SJCRH30 (cell line): ENCODE data around the gene CEP85L. TPM values are rescaled to one million over a fixed set of nuclear protein-coding genes. Genes with fewer than 3 reads are reported as not detected.
"Not testable (repeated sequence)": the region's sequence is repeated elsewhere in the genome, so short reads cannot be mapped to it uniquely, and the experiment has no call there.

Source experiments
- DNase-seq, 2 experiments: peaks; one replicate each; pipeline ENCODE4 v3.0.0-alpha.2; 2015 to 2020
- H3K27ac ChIP-seq: fragments of 250-450 bp; sonication (Bioruptor Pico); 2 replicates; pipeline ENCODE4 v1.5.1; 2020; ENCODE audit warnings: mild to moderate bottlenecking, moderate library complexity
- H3K27me3 ChIP-seq: fragments of 250-450 bp; sonication (Bioruptor Pico); 2 replicates; pipeline ENCODE4 v1.5.1; 2020; ENCODE audit warnings: mild to moderate bottlenecking, moderate library complexity
- H3K36me3 ChIP-seq: fragments of 250-450 bp; sonication (Bioruptor Pico); 2 replicates; pipeline ENCODE4 v1.5.1; 2020; ENCODE audit warnings: mild to moderate bottlenecking, moderate library complexity
- H3K4me1 ChIP-seq: fragments of 250-450 bp; sonication (Bioruptor Pico); 2 replicates; pipeline ENCODE4 v1.5.1; 2020; ENCODE audit warnings: mild to moderate bottlenecking, moderate library complexity
- H3K4me3 ChIP-seq: fragments of 250-450 bp; sonication (Bioruptor Pico); 2 replicates; pipeline ENCODE4 v1.5.1; 2020; ENCODE audit warnings: mild to moderate bottlenecking, moderate library complexity
- H3K9me3 ChIP-seq: fragments of 250-450 bp; sonication (Bioruptor Pico); replicated peaks from 2 replicates; pipeline ENCODE4 v1.5.1; 2020; ENCODE audit warnings: mild to moderate bottlenecking, moderate library complexity
- total RNA-seq: library from RNA; depleted of rRNA; stranded (reverse); fragments of >200 nt; shearing (Covaris generic); gene quantifications from 2 replicates; pipeline ENCODE4 v1.2.3, GENCODE V29; 2014; rRNA removed

Gene CEP85L
- total RNA-seq, 1 experiment from 2014 or later = 15.7 TPM

GRCh38 chr6:118468682-118469465 lies 182.5 kb downstream of the CEP85L start:
- Histone ChIP-seq H3K27ac (no peak overlapping the region), H3K9me3 (no peaks in the 10 kb centered on the region), H3K36me3 (peaks cover 27% of the 10 kb centered on the region), H3K27me3 (no peaks in the 10 kb centered on the region), H3K4me1 (no peaks in the 10 kb centered on the region), H3K4me3 (no peak overlapping the region)
- no peak for DNase-seq

- H3K27me3 ChIP-seq = no peaks in the 10 kb centered on the region
- H3K36me3 ChIP-seq = peaks cover 31% of the 10 kb centered on the region
- H3K4me1 ChIP-seq = no peaks in the 10 kb centered on the region
- no peak overlapping the region for H3K27ac ChIP-seq
- no peak for DNase-seq
- no peaks in the 10 kb centered on the region for H3K9me3 ChIP-seq
- H3K4me3 ChIP-seq = no peak overlapping the region
Observed at GRCh38 chr6:118467181-118467580, 184.2 kb downstream of the CEP85L start.

- DNase-seq = no peak
- H3K36me3 ChIP-seq = peaks cover 31% of the 10 kb centered on the region
- no peaks in the 10 kb centered on the region for H3K27me3 ChIP-seq
- no peaks in the 10 kb centered on the region for H3K9me3 ChIP-seq
- no peak overlapping the region for H3K27ac ChIP-seq
- H3K4me1 ChIP-seq = no peaks in the 10 kb centered on the region
- no peak overlapping the region for H3K4me3 ChIP-seq
Observed at GRCh38 chr6:118464620-118465019, 186.8 kb downstream of the CEP85L start.

GRCh38 chr6:118460958-118461470 lies 190.4 kb downstream of the CEP85L start:
- Histone ChIP-seq H3K4me1 (no peaks in the 10 kb centered on the region), H3K27me3 (no peaks in the 10 kb centered on the region), H3K36me3 (peaks cover 19% of the 10 kb centered on the region), H3K4me3 (no peak overlapping the region), H3K27ac (no peak overlapping the region), H3K9me3 (no peaks in the 10 kb centered on the region)
- no peak for DNase-seq

- Histone ChIP-seq H3K9me3 (peaks cover 2% of the 10 kb centered on the region; the same call in 1 of the 2 replicates), H3K27me3 (no peaks in the 10 kb centered on the region), H3K36me3 (no peaks in the 10 kb centered on the region), H3K4me1 (no peaks in the 10 kb centered on the region), H3K27ac (no peak overlapping the region), H3K4me3 (no peak overlapping the region)
- DNase-seq = no peak
Observed at GRCh38 chr6:118456982-118457381, 194.4 kb downstream of the CEP85L start.

- H3K27ac ChIP-seq = no peak overlapping the region
- H3K27me3 ChIP-seq = no peaks in the 10 kb centered on the region
- no peaks in the 10 kb centered on the region for H3K4me1 ChIP-seq
- H3K4me3 ChIP-seq = no peak overlapping the region
- no peak for DNase-seq
- no peaks in the 10 kb centered on the region for H3K36me3 ChIP-seq
- H3K9me3 ChIP-seq = peaks cover 12% of the 10 kb centered on the region; the same call in 1 of the 2 replicates
Observed at GRCh38 chr6:118451839-118452238, 199.6 kb downstream of the CEP85L start.

GRCh38 chr6:118444796-118445195 lies 206.6 kb downstream of the CEP85L start:
- no peaks in the 10 kb centered on the region for H3K27me3 ChIP-seq
- peaks cover 12% of the 10 kb centered on the region; the same call in 1 of the 2 replicates for H3K9me3 ChIP-seq
- no peak for DNase-seq
- H3K4me3 ChIP-seq = no peak overlapping the region
- H3K36me3 ChIP-seq = no peaks in the 10 kb centered on the region
- no peak overlapping the region for H3K27ac ChIP-seq
- H3K4me1 ChIP-seq = no peaks in the 10 kb centered on the region

GRCh38 chr6:118436482-118436881 lies 214.9 kb downstream of the CEP85L start:
- DNase-seq = no peak
- Histone ChIP-seq H3K27ac (no peak overlapping the region), H3K4me3 (no peak overlapping the region), H3K9me3 (no peaks in the 10 kb centered on the region), H3K27me3 (no peaks in the 10 kb centered on the region), H3K4me1 (no peaks in the 10 kb centered on the region), H3K36me3 (no peaks in the 10 kb centered on the region)

GRCh38 chr6:118434147-118434546 lies 217.2 kb downstream of the CEP85L start:
- H3K9me3 ChIP-seq, H3K36me3 ChIP-seq, H3K4me3 ChIP-seq, DNase-seq, H3K27me3 ChIP-seq, H3K4me1 ChIP-seq, H3K27ac ChIP-seq: not testable (repeated sequence)

GRCh38 chr6:118421312-118421711 lies 230.1 kb downstream of the CEP85L start:
- not testable (repeated sequence) for DNase-seq, H3K27me3 ChIP-seq, H3K4me3 ChIP-seq, H3K27ac ChIP-seq, H3K36me3 ChIP-seq, H3K9me3 ChIP-seq, H3K4me1 ChIP-seq

GRCh38 chr6:118419448-118420394 lies 231.7 kb downstream of the CEP85L start:
- DNase-seq = no peak
- Histone ChIP-seq H3K4me1 (no peaks in the 10 kb centered on the region), H3K27ac (no peak overlapping the region), H3K4me3 (no peak overlapping the region), H3K9me3 (no peaks in the 10 kb centered on the region), H3K27me3 (no peaks in the 10 kb centered on the region), H3K36me3 (no peaks in the 10 kb centered on the region)

Other genes starting within 250 kb of the CEP85L start
- gene PLN, start 103.3 kb downstream of the CEP85L start, total RNA-seq = 0.45 and 0.48 TPM in 2 replicates
- gene ASF1A, start 242.6 kb upstream of the CEP85L start, total RNA-seq = 27.4 and 29.7 TPM in 2 replicates